NCI-H524 treated with DMSO at 0.1 percent for 48 hours (cell line): ENCODE data around the gene KCNQ1OT1.

Experiments
- DNase-seq: peaks from one replicate; lab custom pipeline; 2025; lab: John Stamatoyannopoulos, UW

Gene KCNQ1OT1

DNA sequence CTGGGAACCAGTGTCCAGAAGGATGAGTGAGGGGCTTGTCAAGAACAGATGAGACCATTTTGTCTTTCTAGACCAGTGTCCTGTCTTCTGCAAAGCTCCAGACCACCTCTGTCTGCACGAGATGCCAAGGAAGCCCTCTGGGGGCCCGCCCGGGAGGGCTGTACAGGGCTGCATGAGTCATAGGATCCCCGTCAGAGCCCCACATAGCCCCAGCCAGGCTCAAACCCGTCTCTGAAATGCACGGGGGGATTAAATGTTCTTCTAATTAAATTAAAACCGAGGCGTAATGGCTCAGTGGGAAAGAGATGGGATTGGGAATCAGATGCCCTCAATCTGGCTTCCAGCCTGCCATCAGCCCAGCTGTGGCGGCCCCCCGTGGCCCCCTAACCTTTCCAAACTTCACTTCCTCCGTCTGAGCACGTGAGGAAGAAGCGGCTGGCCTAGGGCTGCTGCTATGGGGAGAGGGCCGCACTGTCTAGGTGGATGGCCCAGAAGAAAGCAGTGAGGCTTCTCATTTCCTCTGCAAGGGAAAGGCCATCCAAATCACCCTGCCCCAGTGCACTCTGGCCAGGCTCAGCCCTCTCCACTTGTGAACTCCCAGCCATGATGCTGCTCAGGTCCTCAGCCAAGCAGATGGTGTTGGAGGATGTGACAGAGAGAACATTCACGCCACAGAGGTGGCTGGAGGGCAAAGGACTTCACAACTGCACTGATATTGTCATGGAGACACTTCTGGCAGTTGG, 32.8 kb downstream of the KCNQ1OT1 start:
- DNase-seq = no peak

- DNase-seq = no peak
Observed at GRCh38 chr11:2666401-2666741, 33.4 kb downstream of the KCNQ1OT1 start.

DNA sequence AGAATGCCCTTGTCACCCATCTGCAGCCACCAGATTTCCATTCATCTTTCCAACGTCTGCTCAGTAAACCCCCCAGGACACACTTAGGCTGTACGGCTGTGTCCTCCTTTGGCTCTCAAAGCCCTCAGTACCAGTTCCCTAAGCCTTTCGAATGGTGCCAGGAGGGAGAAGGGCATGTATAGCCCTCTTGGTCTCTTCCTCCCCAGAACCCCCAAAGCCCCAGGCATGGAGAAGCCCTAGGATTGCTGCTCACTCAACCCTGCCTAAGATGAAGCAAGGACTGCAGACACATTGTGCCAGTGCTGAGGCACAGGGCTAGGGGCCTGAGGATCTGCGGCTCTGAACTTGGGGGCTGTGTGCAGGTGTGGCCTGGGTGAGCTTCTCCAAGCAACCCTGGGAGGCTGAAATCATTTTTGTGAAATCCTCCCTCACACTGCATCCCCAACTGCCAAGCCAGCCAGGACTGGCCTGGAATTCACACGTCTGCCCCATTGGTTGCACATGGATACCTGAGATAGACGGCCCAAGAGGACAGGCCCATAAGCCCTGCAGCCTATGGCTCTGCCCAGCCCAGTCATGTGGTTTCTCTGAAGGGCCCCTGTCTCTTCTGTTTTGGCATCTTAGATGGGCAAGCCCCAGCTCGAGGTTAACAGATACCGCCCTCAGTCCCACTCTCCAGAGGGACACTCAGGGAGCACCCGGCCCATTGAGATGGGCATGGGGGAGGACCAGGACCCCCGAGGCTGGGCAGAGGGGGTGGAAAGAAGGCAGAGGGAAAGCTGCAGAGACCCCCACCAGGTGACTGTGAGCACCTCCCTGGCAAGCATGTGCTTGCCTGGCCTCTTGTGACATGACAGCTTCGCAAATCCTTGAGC, 34.0 kb downstream of the KCNQ1OT1 start:
- DNase-seq = no peak

- DNase-seq = no peak
Observed at GRCh38 chr11:2664791-2665525, 34.8 kb downstream of the KCNQ1OT1 start.

GRCh38 chr11:2664376-2664775, 35.4 kb downstream of the KCNQ1OT1 start:
- DNase-seq = no peak

DNA sequence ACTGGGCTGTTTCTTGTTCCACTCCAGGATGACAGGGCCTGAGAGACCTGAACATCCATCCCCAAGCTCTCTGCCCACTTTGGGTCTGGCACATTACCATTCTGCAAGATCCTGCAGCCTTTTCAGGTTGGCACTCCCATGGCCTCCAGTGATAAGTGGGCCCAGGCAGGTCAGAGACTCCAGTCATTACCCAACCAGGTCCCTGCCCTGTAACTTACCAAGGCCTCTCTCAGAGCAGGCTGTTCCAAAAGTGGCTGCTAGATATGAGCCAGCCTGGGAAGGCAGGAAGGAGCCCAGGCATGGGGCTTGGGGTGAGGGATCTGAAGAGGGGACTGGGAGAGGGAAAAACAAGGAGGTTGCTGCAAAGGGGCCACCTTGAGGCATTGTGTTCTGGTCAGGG, 35.9 kb downstream of the KCNQ1OT1 start:
- DNase-seq = no peak

- DNase-seq = no peak
Observed at GRCh38 chr11:2663506-2663905, 36.3 kb downstream of the KCNQ1OT1 start.

- no peak for DNase-seq
Observed at GRCh38 chr11:2662430-2663299, 37.1 kb downstream of the KCNQ1OT1 start.

GRCh38 chr11:2662024-2662312, 37.8 kb downstream of the KCNQ1OT1 start:
- no peak for DNase-seq

- DNase-seq = no peak
Observed at GRCh38 chr11:2661173-2662023, 38.4 kb downstream of the KCNQ1OT1 start.

GRCh38 chr11:2660357-2660939, 39.3 kb downstream of the KCNQ1OT1 start:
- no peak for DNase-seq

GRCh38 chr11:2657697-2658284, 42.0 kb downstream of the KCNQ1OT1 start:
- DNase-seq = no peak

GRCh38 chr11:2656859-2657258, 42.9 kb downstream of the KCNQ1OT1 start:
- no peak for DNase-seq

- DNase-seq = no peak
Observed at GRCh38 chr11:2655834-2656622, 43.8 kb downstream of the KCNQ1OT1 start.

GRCh38 chr11:2655016-2655719, 44.6 kb downstream of the KCNQ1OT1 start:
- DNase-seq = no peak

GRCh38 chr11:2653930-2654739, 45.7 kb downstream of the KCNQ1OT1 start:
- peak; percentile 80 for DNase-seq

DNA sequence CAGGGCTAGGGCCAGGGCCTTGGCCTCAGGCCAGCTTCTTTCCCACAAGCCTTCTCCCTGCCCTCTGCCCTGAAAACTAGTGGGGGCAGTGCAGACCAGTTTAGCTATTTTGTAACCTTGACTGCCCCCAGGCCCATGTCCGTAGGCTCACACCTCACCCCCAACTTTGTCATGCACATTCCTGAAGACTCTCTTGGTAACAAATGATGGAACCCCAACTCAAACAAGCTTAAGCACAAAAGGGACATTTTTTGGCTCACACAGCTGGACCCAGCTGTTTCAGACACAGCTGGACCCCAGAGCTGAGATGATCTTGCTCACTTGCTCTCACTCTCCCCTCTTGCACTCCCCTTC, 46.6 kb downstream of the KCNQ1OT1 start:
- no peak for DNase-seq
